Measurements from ENCODE around the gene PRKCD. TPM values are rescaled to one million over a fixed set of nuclear protein-coding genes. Genes with fewer than 3 reads are reported as not detected.

The PRKCD gene
- total and polyA plus RNA-seq, 9 of the 15 experiments (the other 6 are each of a cell fraction or from before 2014, with no cell fraction given): 2.5 to 19.5 (median 6.1) TPM

- TF ChIP-seq ZNF407 (IDR thresholded peaks at IDR 0.05; ENCODE audit: low read depth) (no peak), CHD2 (IDR thresholded peaks at IDR 0.05; ENCODE audit: low read depth, low read length) (no peak), ZNF436 (CRISPR knock-in tag; IDR thresholded peaks at IDR 0.05) (no peak), CREBBP (IDR thresholded peaks at IDR 0.05; ENCODE audit: low read depth, low read length) (no peak), GTF2F1 (IDR thresholded peaks at IDR 0.05; ENCODE audit: low read depth, low read length) (no peak), TCFL5 (CRISPR knock-in tag; conservative IDR thresholded peaks at IDR 0.05) (no peak), MEIS2 (IDR thresholded peaks at IDR 0.05; ENCODE audit: partially characterized antibody) (no peak), BHLHE40 (IDR thresholded peaks at IDR 0.05; ENCODE audit: low read length) (no peak)
Measured at GRCh38 chr3:53190659-53191058, 29.6 kb downstream of the PRKCD start (continued).
